ENCODE results near the gene IFNAR1. TPM values are rescaled to one million over a fixed set of nuclear protein-coding genes. Genes with fewer than 3 reads are reported as not detected.
"Not testable (repeated sequence)": the region's sequence is repeated elsewhere in the genome, so short reads cannot be mapped to it uniquely, and the experiment has no call there.

IFNAR1 gene
- total and polyA plus RNA-seq, 2 donors (not counting 1 experiment from before 2014, with no cell fraction given): 14.8 to 55.7 TPM

DNA sequence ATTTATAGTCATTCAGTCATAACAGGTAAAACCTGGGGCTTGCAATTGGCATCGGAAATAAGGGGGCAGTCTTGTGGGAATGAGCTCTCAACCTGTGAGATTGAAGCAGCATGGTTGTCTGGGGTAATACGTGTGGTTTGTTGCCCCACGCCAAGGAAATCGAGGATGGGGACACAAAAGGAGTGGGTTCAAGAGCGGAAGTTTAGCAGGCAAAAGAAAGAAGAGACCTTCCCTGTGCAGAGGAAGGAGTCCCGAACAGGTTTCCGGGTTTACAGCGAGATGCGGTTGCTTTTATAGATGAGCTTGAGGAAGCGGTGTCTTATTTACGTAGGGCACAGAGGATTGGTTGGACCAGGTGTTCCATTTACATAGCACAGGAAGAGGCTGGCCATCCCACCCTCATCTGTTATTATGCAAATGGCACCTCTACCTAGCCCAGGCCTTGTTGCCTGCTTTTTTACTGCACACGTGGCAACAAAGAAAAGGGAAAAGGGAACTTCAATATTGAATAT, 37.3 kb downstream of the IFNAR1 start:
- POLR2A ChIA-PET: interaction anchor here (0.6 to 3.3 kb wide), 18 partner anchors 12 to 129 kb away, joined by 3 to 39 read pairs (median 10); partner anchors contain the start of genes DNAJC28, IFNAR1, IFNGR2 and IL10RB
- TF ChIP-seq, protein P1, sequence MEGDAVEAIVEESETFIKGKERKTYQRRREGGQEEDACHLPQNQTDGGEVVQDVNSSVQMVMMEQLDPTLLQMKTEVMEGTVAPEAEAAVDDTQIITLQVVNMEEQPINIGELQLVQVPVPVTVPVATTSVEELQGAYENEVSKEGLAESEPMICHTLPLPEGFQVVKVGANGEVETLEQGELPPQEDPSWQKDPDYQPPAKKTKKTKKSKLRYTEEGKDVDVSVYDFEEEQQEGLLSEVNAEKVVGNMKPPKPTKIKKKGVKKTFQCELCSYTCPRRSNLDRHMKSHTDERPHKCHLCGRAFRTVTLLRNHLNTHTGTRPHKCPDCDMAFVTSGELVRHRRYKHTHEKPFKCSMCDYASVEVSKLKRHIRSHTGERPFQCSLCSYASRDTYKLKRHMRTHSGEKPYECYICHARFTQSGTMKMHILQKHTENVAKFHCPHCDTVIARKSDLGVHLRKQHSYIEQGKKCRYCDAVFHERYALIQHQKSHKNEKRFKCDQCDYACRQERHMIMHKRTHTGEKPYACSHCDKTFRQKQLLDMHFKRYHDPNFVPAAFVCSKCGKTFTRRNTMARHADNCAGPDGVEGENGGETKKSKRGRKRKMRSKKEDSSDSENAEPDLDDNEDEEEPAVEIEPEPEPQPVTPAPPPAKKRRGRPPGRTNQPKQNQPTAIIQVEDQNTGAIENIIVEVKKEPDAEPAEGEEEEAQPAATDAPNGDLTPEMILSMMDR (IDR thresholded peaks at IDR 0.05): no peak
- TF ChIP-seq EZH2 (IDR thresholded peaks at IDR 0.05; ENCODE audit: borderline replicate concordance, insufficient read depth, low read depth, low read length, poor library complexity, severe bottlenecking): no peak
- peak; percentile 87 for DNase-seq
- peak overlapping the region; percentile 96 for H3K27ac Mint-ChIP-seq
- H3K9me3 Mint-ChIP-seq (ENCODE audit: insufficient read depth): peaks cover 7% of the 10 kb centered on the region
- Histone ChIP-seq H4K20me1 (ENCODE audit: control insufficient read depth, insufficient read depth, low read length, poor library complexity, severe bottlenecking) (no peaks in the 10 kb centered on the region), H3K9me3 (ENCODE audit: control extremely low read depth in 1 of 3, control insufficient read depth in 2 of 3, insufficient read depth in 1 of 3, low read length in 2 of 3) (peaks cover 0 to 25% (median 18%) of the 10 kb centered on the region in 3 donors), H3K4me2 (replicated peaks; ENCODE audit: low read depth, low read length, poor library complexity, severe bottlenecking) (peak overlapping the region; percentile 67), H3K9ac (ENCODE audit: low read length) (peak overlapping the region; percentile 59), H3K79me2 (ENCODE audit: control insufficient read depth, insufficient read depth, low read length) (no peaks in the 10 kb centered on the region), H3K4me3 (ENCODE audit: control extremely low read depth in 1 of 5, extremely low read depth in 1 of 5, insufficient read depth in 1 of 5, low read depth in 2 of 5, low read length in 4 of 5) (peak overlapping the region; percentile 30 to 68 (median 49)), H3K4me1 (ENCODE audit: control insufficient read depth in 2 of 2, insufficient read depth in 2 of 2, low read length in 2 of 2) (peaks cover 37 to 41% of the 10 kb centered on the region in 2 donors), H3K36me3 (replicated peaks in 1 of 2; ENCODE audit: control extremely low read depth in 1 of 2, control insufficient read depth in 1 of 2, extremely low read depth in 1 of 2, insufficient read depth in 2 of 2, low read length in 1 of 2) (no peaks in the 10 kb centered on the region), H3K27me3 (replicated peaks in 1 of 4; ENCODE audit: control extremely low read depth in 1 of 4, control insufficient read depth in 3 of 4, insufficient read depth in 4 of 4, low read length in 3 of 4) (no peaks in the 10 kb centered on the region), H2AFZ (ENCODE audit: insufficient read depth, low read depth, low read length, poor library complexity, severe bottlenecking) (no peak overlapping the region), H3K27ac (ENCODE audit: low read length in 2 of 2) (peak overlapping the region; percentile 81 to 93)
- H3K4me3 Mint-ChIP-seq: peak overlapping the region; percentile 89
- intact Hi-C loops (cut with micrococcal nuclease): loop anchor here (5.0 kb wide), 1 partner anchor 95 kb away; the partner anchor contains the start of gene IL10RB
- no peaks in the 10 kb centered on the region for H3K27me3 Mint-ChIP-seq
- 11% methylated on average over 7 of the region's 12 CpGs for WGBS (ENCODE audit: insufficient coverage)
- peaks cover 50% of the 10 kb centered on the region for H3K4me1 Mint-ChIP-seq
- CTCF ChIA-PET: interaction anchor here (0.6 to 11.2 kb wide), 34 partner anchors 8 to 606 kb away, joined by 3 to 265 read pairs (median 12); partner anchors contain the start of genes IFNAR1, IFNGR2 and IL10RB
- peak; percentile 49 for ATAC-seq (ENCODE audit: low read depth)

DNA sequence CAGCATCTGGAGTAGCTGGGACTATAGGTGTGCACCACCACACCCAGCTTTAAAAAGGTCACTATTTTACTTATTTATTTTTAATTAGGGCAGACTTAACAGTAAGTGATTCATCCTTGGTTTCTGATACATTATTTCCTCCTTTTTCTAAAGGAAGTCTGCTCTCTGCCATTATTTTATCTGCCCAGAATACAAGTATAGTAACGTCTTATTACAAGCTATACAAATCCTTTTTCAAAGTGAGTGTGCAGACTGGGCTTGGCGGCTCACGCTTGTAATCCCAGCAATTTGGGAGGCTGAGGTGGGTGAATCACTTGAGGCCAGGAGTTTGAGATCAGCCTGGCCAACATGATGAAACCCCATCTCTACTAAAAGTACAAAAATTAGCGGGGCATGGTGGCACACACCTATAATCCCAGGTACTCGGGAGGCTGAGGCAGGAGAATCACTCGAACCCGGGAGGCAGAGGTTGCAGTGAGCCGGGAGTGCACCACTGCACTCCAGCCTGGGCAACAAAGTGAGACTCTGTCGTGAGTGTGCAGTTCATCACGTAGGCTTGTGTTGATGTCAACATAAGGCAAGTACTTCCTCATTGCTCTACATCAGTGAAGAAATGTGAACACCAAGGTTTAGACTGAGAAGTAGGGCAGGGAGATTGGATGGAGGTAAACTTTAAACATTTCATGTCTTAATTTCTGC, 39.3 kb downstream of the IFNAR1 start:
- not testable (repeated sequence) for H3K27me3 Mint-ChIP-seq; H3K27me3 ChIP-seq (replicated peaks in 1 of 4; ENCODE audit: control extremely low read depth in 1 of 4, control insufficient read depth in 3 of 4, insufficient read depth in 4 of 4, low read length in 3 of 4); H4K20me1 ChIP-seq (ENCODE audit: control insufficient read depth, insufficient read depth, low read length, poor library complexity, severe bottlenecking); H3K4me3 ChIP-seq (ENCODE audit: control extremely low read depth in 1 of 5, extremely low read depth in 1 of 5, insufficient read depth in 1 of 5, low read depth in 2 of 5, low read length in 4 of 5); H3K4me3 Mint-ChIP-seq; H3K9ac ChIP-seq (ENCODE audit: low read length); H3K79me2 ChIP-seq (ENCODE audit: control insufficient read depth, insufficient read depth, low read length); H2AFZ ChIP-seq (ENCODE audit: insufficient read depth, low read depth, low read length, poor library complexity, severe bottlenecking); H3K36me3 ChIP-seq (replicated peaks in 1 of 2; ENCODE audit: control extremely low read depth in 1 of 2, control insufficient read depth in 1 of 2, extremely low read depth in 1 of 2, insufficient read depth in 2 of 2, low read length in 1 of 2)
- POLR2A ChIA-PET: interaction anchor here (0.6 to 1.2 kb wide), 7 partner anchors 10 to 116 kb away, joined by 3 to 7 read pairs (median 4); partner anchors contain the start of gene IFNAR1
- DNase-seq (peak; percentile 58), ATAC-seq (ENCODE audit: low read depth) (peak; percentile 13)
- CTCF ChIA-PET: interaction anchor here (0.8 to 11.2 kb wide), 9 partner anchors 10 to 159 kb away, joined by 3 to 265 read pairs (median 4); partner anchors contain the start of gene IFNAR1
- Histone ChIP-seq H3K9me3 (ENCODE audit: control extremely low read depth in 1 of 3, control insufficient read depth in 2 of 3, insufficient read depth in 1 of 3, low read length in 2 of 3) (peaks cover 4 to 44% (median 33%) of the 10 kb centered on the region in 3 donors), H3K4me1 (ENCODE audit: control insufficient read depth in 2 of 2, insufficient read depth in 2 of 2, low read length in 2 of 2) (peaks cover 52 to 60% of the 10 kb centered on the region in 2 donors), H3K4me2 (replicated peaks; ENCODE audit: low read depth, low read length, poor library complexity, severe bottlenecking) (peak overlapping the region; percentile 20), H3K27ac (ENCODE audit: low read length in 2 of 2) (peak overlapping the region in 1 of 2 donors; percentile 61)
- H3K9me3 Mint-ChIP-seq (ENCODE audit: insufficient read depth): peaks cover 13% of the 10 kb centered on the region
- intact Hi-C loops (cut with micrococcal nuclease): loop anchor here (5.0 kb wide), 1 partner anchor 97 kb away; the partner anchor contains the start of gene IL10RB
- 75% methylated on average over 5 of the region's 10 CpGs for WGBS (ENCODE audit: insufficient coverage)
- H3K4me1 Mint-ChIP-seq: peaks cover 63% of the 10 kb centered on the region
- peak overlapping the region; percentile 92 for H3K27ac Mint-ChIP-seq
